ENCODE measurements around the gene NEAT1.

DNA sequence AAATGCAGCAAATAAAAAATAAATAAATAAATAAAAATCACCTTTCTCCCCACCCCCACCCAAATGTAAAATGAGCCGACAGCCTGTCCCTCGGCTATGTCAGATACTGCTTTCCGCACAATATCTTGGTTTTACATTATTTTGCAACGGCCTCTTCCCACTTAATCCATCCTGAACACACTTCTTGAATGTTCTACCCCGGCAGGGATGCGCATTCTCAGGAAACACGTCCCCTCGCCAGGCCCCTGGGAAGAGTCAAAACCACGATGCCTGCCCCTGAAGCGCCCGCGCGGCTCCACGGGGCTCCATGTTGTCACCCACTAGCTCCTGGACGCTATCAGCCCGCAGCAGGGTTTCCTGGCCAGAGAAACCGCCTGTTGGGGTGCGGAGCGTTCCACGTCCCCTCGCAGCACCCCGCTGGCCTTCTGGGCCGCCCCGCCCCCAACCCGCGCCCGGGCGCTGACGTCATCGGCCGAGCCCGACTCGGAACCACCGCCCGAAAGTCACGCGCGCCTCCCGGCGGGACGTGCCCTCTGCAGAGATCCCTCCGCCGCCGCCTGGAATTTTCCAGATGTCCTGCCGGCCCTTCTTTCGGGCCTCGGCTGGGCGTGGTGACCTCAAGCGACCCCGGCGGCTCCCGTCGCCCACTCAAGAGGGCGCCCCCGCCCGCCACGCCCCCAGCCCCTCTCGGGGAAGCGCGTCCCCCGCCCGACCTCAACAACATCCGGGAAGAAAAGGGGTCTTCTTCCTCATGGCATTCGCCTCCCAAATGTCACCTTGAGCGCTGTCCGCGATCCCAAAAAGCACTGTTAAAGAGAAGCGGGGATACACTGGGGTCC, 585 bp upstream of the NEAT1 start:
- TF ChIP-seq EZH2 (IDR thresholded peaks at IDR 0.05; ENCODE audit: insufficient read depth, poor library complexity, severe bottlenecking) (no peak), EZH2phosphoT487 (IDR thresholded peaks at IDR 0.05; ENCODE audit: insufficient read depth, low read depth) (no peak)
